Activated CD4-positive, alpha-beta memory T cell treated with anti-CD3 and anti-CD28 coated beads, Interleukin-2, amount 10 ng/mL, durations not matched to agents 7 days and 5 days (primary cell): Measurements from ENCODE around the gene CAMTA1. TPM values are rescaled to one million over a fixed set of nuclear protein-coding genes. Genes with fewer than 3 reads are reported as not detected.

Experiments used
- CTCF ChIA-PET: fragments of 350-600 bp; sonication (Branson Sonifier 250); formaldehyde crosslinking; loops from one replicate; lab custom pipeline; 2021; ENCODE audit warnings: antibody characterized with exemption, inconsistent platforms; lab: Charles Lee
- POLR2A ChIA-PET: fragments of 350-600 bp; sonication (Branson Sonifier 250); formaldehyde crosslinking; loops from one replicate; lab custom pipeline; 2021; ENCODE audit warnings: antibody characterized with exemption; lab: Charles Lee
- DNase-seq: peaks from one replicate; pipeline ENCODE4 v3.0.0-alpha.2; 2020
- H3K27ac Mint-ChIP-seq: one replicate; pipeline ENCODE4 v1.8.0; 2021; ENCODE audit warnings: mild to moderate bottlenecking, mixed read lengths
- H3K27me3 Mint-ChIP-seq: one replicate; pipeline ENCODE4 v1.8.0; 2021; ENCODE audit warnings: mixed read lengths
- H3K36me3 Mint-ChIP-seq: one replicate; pipeline ENCODE4 v1.8.0; 2021; ENCODE audit warnings: low read depth, mixed read lengths
- H3K4me1 Mint-ChIP-seq: one replicate; pipeline ENCODE4 v1.8.0; 2021; ENCODE audit warnings: mixed read lengths
- H3K4me3 Mint-ChIP-seq: one replicate; pipeline ENCODE4 v1.8.0; 2021; ENCODE audit warnings: mild to moderate bottlenecking, mixed read lengths
- H3K9me3 Mint-ChIP-seq: one replicate; pipeline ENCODE4 v1.8.0; 2021; ENCODE audit warnings: mixed read lengths
- total RNA-seq, 2 experiments: library from RNA; stranded (reverse); gene quantifications; one replicate each; pipeline ENCODE4 v1.2.3, GENCODE V29; 2021

Gene CAMTA1
- total RNA-seq, 2 experiments from 2014 or later = 43.0 to 47.3 TPM

DNA sequence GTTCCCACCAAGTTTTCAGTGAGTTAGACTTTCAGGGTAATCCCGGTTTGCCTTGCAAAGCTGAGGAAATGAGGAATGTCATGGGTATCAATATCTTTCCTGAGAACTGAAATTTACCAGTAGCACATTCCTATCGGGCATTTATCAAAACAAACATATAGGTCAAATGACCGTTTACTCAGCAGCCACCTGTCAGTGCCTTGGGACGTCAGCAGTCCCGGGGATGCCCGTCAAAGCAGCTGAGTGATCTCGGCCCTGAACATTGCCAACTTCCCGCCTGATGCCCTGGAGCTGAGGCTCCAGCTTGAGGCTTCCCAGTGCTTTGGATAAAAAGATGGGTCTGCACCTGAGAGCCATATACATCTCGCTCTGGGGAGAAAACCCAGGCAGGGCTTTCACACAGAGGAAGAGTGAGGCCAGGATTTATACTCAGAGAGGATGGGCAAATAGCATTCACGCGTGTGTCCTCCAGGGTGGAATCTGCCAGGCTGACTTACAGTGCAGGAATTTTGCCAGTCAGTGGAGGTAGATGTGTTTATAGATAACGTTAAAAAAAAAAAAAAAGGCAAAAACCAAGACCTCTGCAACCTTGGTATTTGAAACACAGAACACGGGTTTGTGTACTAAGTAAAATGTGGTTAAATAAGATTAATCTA is 550.1 kb downstream of the CAMTA1 start:
- CTCF ChIA-PET = no interaction called here
- Mint-ChIP-seq H3K4me1 (no peaks in the 10 kb centered on the region), H3K4me3 (no peak overlapping the region), H3K27me3 (no peaks in the 10 kb centered on the region), H3K27ac (no peak overlapping the region), H3K9me3 (no peaks in the 10 kb centered on the region), H3K36me3 (no peaks in the 10 kb centered on the region)
- POLR2A ChIA-PET = no interaction called here
- DNase-seq = no peak

- Mint-ChIP-seq H3K27ac (no peak overlapping the region), H3K4me1 (no peaks in the 10 kb centered on the region), H3K9me3 (no peaks in the 10 kb centered on the region), H3K27me3 (no peaks in the 10 kb centered on the region), H3K36me3 (no peaks in the 10 kb centered on the region), H3K4me3 (no peak overlapping the region)
- POLR2A ChIA-PET = no interaction called here
- CTCF ChIA-PET = no interaction called here
- DNase-seq = no peak
Measured at GRCh38 chr1:7338439-7338838, 553.2 kb downstream of the CAMTA1 start.

DNA sequence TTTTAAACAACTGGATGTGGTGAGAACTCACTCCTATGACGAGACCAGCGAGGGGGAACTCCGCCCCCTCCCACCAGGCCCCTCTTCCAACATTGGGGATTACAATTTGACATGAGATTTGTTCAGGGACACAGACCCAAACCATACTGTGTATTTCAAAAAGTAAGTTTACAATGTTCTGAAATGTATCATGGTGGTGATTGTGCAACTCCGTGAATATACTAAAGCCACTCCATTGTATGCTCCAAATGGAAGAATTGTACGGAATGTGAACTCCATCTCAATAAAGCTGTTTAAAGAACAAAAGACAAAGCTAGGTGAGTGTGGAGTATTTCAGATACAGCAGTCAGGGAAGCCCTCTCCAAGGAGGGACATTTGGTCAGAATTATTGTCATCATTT is 553.8 kb downstream of the CAMTA1 start:
- Mint-ChIP-seq H3K9me3 (no peaks in the 10 kb centered on the region), H3K27ac (no peak overlapping the region), H3K27me3 (no peaks in the 10 kb centered on the region), H3K4me1 (no peaks in the 10 kb centered on the region), H3K4me3 (no peak overlapping the region), H3K36me3 (no peaks in the 10 kb centered on the region)
- ChIA-PET CTCF (no interaction called here), POLR2A (no interaction called here)
- DNase-seq = no peak

- Mint-ChIP-seq H3K4me1 (no peaks in the 10 kb centered on the region), H3K27ac (no peak overlapping the region), H3K36me3 (no peaks in the 10 kb centered on the region), H3K9me3 (no peaks in the 10 kb centered on the region), H3K4me3 (no peak overlapping the region), H3K27me3 (no peaks in the 10 kb centered on the region)
- POLR2A ChIA-PET = no interaction called here
- CTCF ChIA-PET = no interaction called here
- DNase-seq = no peak
Measured at GRCh38 chr1:7339953-7340352, 554.7 kb downstream of the CAMTA1 start.

DNA sequence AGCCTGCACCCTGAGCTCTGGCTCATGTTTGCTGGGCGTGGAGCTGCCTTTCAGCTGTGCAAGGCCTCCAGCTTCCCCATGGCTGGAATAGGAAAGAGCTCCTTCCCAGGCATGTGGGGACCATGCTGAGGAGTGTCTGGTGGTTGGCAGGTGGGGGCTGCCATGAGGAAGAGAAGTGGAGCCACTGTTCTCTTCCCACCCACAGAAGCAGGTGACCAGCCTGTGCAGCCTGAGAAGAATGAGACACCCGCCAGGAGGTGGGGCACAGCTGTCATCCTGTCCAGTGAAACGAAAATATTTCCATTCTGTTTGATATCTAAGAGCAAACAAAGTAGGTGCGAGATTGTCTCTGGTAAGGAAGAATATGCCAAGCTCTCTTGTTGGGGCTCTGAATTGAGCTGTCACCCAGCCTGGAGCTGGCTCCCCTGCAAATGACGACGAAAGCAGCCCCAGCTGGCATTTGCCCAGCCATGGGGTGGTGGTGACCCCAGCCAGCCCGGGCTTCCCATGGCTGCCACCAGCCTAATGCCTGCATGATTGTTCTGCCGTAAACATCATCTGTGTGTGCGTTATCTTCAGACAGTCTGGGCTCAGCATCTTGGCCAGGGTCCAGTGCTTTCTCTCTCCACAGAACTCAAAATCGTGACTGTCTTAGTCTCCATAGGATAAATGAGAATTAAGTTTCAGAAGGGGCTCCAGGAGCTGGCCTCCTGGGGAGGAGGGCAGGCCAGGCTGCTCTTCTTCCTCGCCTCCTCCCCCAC is 556.1 kb downstream of the CAMTA1 start:
- no peak overlapping the region for H3K4me3 Mint-ChIP-seq
- ChIA-PET CTCF (no interaction called here), POLR2A (no interaction called here)
- no peak overlapping the region for H3K27ac Mint-ChIP-seq
- no peaks in the 10 kb centered on the region for H3K9me3 Mint-ChIP-seq
- no peaks in the 10 kb centered on the region for H3K36me3 Mint-ChIP-seq
- DNase-seq = no peak
- H3K27me3 Mint-ChIP-seq = no peaks in the 10 kb centered on the region
- no peaks in the 10 kb centered on the region for H3K4me1 Mint-ChIP-seq

GRCh38 chr1:7343882-7344281 is 558.6 kb downstream of the CAMTA1 start:
- Mint-ChIP-seq H3K4me3 (no peak overlapping the region), H3K27me3 (no peaks in the 10 kb centered on the region), H3K4me1 (no peaks in the 10 kb centered on the region), H3K9me3 (no peaks in the 10 kb centered on the region), H3K27ac (no peak overlapping the region), H3K36me3 (no peaks in the 10 kb centered on the region)
- DNase-seq = no peak
- ChIA-PET CTCF (no interaction called here), POLR2A (no interaction called here)

- no peak overlapping the region for H3K27ac Mint-ChIP-seq
- H3K9me3 Mint-ChIP-seq = no peaks in the 10 kb centered on the region
- ChIA-PET POLR2A (no interaction called here), CTCF (no interaction called here)
- no peak overlapping the region for H3K4me3 Mint-ChIP-seq
- no peak for DNase-seq
- H3K27me3 Mint-ChIP-seq = no peaks in the 10 kb centered on the region
- no peaks in the 10 kb centered on the region for H3K4me1 Mint-ChIP-seq
- no peaks in the 10 kb centered on the region for H3K36me3 Mint-ChIP-seq
Measured at GRCh38 chr1:7344299-7344698, 559.0 kb downstream of the CAMTA1 start.

DNA sequence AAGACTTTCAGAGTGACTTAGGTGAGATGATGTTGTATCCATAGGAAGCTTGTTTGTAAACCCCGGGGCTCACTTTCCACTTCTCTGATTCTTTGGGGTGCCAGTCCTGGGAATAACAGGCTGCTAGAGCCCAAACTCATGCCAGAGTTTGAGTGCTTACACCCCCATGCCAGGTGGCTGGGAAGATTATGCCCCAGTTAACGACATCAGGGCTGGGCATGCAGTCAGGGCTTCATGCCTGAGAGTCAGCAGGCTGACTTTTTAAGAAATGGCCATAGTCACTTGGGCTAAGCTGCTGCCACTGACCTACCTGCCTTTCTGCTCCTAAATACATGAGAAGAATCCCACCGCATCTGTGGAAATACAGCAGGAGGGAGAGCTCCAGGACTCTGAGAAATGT is 560.3 kb downstream of the CAMTA1 start:
- Mint-ChIP-seq H3K27ac (no peak overlapping the region), H3K4me1 (no peaks in the 10 kb centered on the region), H3K27me3 (no peaks in the 10 kb centered on the region), H3K4me3 (no peak overlapping the region), H3K9me3 (no peaks in the 10 kb centered on the region), H3K36me3 (no peaks in the 10 kb centered on the region)
- CTCF ChIA-PET = no interaction called here
- POLR2A ChIA-PET = no interaction called here
- no peak for DNase-seq

- ChIA-PET CTCF (no interaction called here), POLR2A (no interaction called here)
- no peaks in the 10 kb centered on the region for H3K36me3 Mint-ChIP-seq
- H3K27ac Mint-ChIP-seq = no peak overlapping the region
- no peak overlapping the region for H3K4me3 Mint-ChIP-seq
- no peaks in the 10 kb centered on the region for H3K27me3 Mint-ChIP-seq
- no peaks in the 10 kb centered on the region for H3K4me1 Mint-ChIP-seq
- no peaks in the 10 kb centered on the region for H3K9me3 Mint-ChIP-seq
- no peak for DNase-seq
Measured at GRCh38 chr1:7346070-7346596, 560.9 kb downstream of the CAMTA1 start.

DNA sequence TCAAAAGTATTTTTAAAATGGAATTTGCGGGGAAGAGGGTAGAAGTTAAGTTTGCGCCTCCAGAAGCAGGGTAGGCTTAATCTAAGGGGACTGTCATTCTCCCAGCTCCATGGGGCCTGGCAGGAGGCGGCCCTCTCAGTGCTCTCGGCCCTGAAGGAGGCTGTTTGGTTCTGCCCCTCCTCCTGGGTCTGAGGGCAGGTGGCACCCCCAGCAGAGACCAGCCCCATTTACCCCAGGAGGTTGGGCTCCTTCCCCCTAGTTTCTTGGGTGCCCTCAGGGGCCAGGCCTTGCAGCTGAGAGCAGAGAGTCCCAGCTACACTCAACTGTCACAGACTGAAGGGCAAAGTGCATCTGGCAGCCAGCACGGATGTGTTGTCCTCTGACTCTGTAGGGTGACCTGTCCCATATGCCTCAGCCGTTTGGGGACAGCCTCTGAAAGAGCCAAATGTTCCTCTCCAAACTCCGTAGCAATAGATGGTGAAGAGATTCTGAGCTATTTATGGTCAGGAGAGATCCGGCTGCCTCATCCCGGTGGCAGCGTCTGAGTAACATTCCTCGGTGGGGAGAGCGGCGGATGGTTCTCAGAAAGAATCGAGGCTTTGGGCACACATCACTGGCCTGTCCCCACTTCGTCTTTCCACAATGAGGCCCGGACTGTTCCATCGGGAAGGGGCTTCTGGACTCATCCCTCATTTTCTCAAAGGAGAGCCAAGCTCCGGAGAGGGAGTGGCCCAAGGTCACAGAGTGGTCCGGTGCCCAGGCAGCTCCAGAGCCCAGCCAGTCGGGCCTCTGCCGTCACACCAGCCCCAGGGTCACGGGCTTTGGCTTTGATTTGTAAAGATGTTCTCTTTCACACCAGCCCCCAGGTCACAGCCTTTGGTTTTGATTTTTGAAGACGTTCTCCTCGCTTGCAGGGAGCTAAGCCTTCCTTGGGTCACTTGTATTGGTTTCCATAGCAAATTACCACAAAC is 561.6 kb downstream of the CAMTA1 start:
- no peaks in the 10 kb centered on the region for H3K27me3 Mint-ChIP-seq
- POLR2A ChIA-PET = no interaction called here
- CTCF ChIA-PET = no interaction called here
- no peaks in the 10 kb centered on the region for H3K36me3 Mint-ChIP-seq
- H3K4me1 Mint-ChIP-seq = no peaks in the 10 kb centered on the region
- DNase-seq = no peak
- no peak overlapping the region for H3K4me3 Mint-ChIP-seq
- no peaks in the 10 kb centered on the region for H3K9me3 Mint-ChIP-seq
- H3K27ac Mint-ChIP-seq = no peak overlapping the region

GRCh38 chr1:7348073-7348472 is 562.8 kb downstream of the CAMTA1 start:
- H3K9me3 Mint-ChIP-seq = no peaks in the 10 kb centered on the region
- ChIA-PET POLR2A (no interaction called here), CTCF (no interaction called here)
- H3K4me3 Mint-ChIP-seq = no peak overlapping the region
- no peaks in the 10 kb centered on the region for H3K27me3 Mint-ChIP-seq
- H3K4me1 Mint-ChIP-seq = no peaks in the 10 kb centered on the region
- no peaks in the 10 kb centered on the region for H3K36me3 Mint-ChIP-seq
- DNase-seq = no peak
- no peak overlapping the region for H3K27ac Mint-ChIP-seq

- Mint-ChIP-seq H3K27ac (no peak overlapping the region), H3K9me3 (no peaks in the 10 kb centered on the region), H3K27me3 (no peaks in the 10 kb centered on the region), H3K4me3 (no peak overlapping the region), H3K36me3 (no peaks in the 10 kb centered on the region), H3K4me1 (no peaks in the 10 kb centered on the region)
- ChIA-PET CTCF (no interaction called here), POLR2A (no interaction called here)
- no peak for DNase-seq
Measured at GRCh38 chr1:7348580-7348979, 563.3 kb downstream of the CAMTA1 start.

- no peaks in the 10 kb centered on the region for H3K27me3 Mint-ChIP-seq
- H3K36me3 Mint-ChIP-seq = no peaks in the 10 kb centered on the region
- POLR2A ChIA-PET = no interaction called here
- H3K9me3 Mint-ChIP-seq = no peaks in the 10 kb centered on the region
- CTCF ChIA-PET = no interaction called here
- no peak overlapping the region for H3K4me3 Mint-ChIP-seq
- no peak for DNase-seq
- no peak overlapping the region for H3K27ac Mint-ChIP-seq
- H3K4me1 Mint-ChIP-seq = no peaks in the 10 kb centered on the region
Measured at GRCh38 chr1:7350804-7351203, 565.5 kb downstream of the CAMTA1 start.
